CD4-positive, alpha-beta T cell treated with Interferon gamma for 1 hour (primary cell): ENCODE results near the gene DPH6.

Experiments
- DNase-seq: peaks from one replicate; pipeline ENCODE4 v3.0.0-alpha.2; 2020

DPH6 gene

GRCh38 chr15:35540021-35540420, 5.9 kb downstream of the DPH6 start:
- no peak for DNase-seq

GRCh38 chr15:35535365-35535916, 10.5 kb downstream of the DPH6 start:
- no peak for DNase-seq

- no peak for DNase-seq
These were observed 12.5 kb downstream of the DPH6 start for GRCh38 chr15:35533130-35534110.

DNA sequence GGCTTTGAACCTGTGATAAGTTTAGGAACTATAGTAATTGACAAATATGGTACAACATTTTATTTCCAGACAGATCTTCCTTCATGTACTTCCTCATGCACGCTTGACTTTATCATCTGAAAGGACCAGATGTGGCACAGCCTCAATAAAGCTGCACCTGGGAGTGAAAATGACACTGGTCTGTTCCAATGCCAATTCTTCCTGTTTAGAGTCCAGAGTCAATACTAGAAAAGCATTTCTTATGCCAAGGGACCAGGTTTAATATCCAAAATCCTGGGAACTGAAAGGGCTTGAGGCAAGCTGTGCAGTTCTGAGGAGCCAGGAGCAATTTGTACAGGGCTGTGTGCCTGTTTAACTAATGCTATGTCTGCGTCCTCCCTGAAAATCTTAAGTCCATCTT, 15.3 kb downstream of the DPH6 start:
- no peak for DNase-seq

- no peak for DNase-seq
These were observed 16.2 kb downstream of the DPH6 start for GRCh38 chr15:35529784-35530183.

GRCh38 chr15:35522061-35522460, 23.9 kb downstream of the DPH6 start:
- DNase-seq: no peak

- no peak for DNase-seq
These were observed 26.3 kb downstream of the DPH6 start for GRCh38 chr15:35519541-35520149.

GRCh38 chr15:35519052-35519451, 26.9 kb downstream of the DPH6 start:
- DNase-seq: no peak

DNA sequence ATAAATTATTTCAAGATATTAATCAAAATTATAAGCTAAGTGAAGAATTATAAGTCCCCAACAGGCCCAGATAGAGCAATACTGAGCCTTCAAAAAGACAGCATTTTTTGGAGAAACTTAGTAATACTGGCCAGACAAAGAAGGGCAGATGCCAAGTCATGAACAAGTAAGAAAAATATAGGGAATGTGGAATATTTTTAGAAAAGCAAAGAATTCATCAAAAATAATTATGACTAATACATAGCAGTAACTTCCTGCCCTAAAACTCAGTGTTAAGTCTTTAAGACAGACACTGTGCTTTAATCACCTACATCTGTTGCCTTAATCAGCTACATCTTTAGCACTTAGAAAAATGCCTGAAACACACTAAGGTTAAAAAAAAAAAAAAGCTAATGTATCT, 31.2 kb downstream of the DPH6 start:
- DNase-seq: no peak

- DNase-seq: no peak
These were observed 37.9 kb downstream of the DPH6 start for GRCh38 chr15:35507932-35508638.

DNA sequence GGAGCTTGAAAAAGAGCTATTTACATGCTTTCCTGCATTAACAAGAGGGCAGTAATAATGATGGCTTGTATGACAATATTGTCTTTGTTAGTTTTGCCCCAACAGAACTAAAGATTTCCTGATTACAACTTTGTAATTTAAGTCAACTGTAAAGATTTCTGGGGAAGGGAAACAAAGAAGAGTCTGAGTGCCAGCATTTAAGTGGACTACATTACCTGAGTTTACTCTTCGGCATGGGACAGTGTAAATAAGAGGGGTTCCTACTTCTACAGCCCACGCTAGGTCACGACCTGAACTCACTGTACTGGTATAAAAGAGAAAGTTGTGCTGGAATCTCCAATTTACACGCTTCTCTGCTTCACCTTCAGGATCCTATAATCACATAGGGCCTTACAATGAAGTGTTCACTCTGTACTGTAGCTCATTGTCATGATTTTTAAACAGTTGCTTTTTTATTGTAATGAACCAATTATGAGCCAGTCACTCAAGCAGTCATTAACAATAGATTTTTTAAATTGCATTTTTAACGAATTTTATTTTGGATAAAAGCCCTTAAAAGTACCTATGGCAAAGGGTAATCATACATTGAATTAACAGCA, 39.6 kb downstream of the DPH6 start:
- DNase-seq: no peak

DNA sequence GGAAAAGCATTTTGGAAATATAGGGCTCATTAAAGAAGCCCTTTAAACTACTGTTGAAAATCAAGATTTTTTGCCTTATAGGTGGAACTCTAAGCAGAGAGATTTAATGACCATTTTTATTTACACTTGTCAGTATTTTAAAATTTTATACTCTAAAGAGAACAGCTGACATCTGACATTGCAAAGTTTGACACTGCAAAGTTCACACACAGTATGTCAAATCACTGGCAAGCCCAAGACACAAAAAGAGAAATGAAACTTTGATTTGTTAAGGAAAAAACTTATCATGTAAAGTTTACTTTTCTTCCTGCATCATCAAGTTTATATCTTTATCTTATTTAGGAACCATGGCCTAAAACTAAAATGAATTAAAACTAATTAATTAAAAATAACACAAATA, 40.2 kb downstream of the DPH6 start:
- no peak for DNase-seq

DNA sequence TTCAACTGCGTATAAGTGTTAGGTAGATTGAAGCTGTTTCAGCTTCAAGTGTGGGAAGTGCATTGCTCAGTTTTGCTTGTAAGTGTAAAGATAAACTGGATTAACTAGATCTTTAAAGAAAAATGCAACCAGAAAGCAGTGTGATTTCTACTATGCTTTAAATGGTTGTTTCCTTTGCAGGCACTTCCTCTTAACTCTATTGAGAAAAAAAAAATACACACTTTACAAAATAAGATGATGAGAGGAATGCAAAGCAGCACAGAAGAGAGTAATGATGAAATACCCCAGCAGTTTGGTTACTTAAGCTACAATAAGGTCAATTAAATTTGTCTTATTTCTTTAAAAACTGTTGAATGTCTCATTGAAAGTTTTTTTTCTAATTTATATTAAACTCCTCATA, 40.8 kb downstream of the DPH6 start:
- no peak for DNase-seq

GRCh38 chr15:35499723-35500122, 46.2 kb downstream of the DPH6 start:
- no peak for DNase-seq

GRCh38 chr15:35496585-35496984, 49.4 kb downstream of the DPH6 start:
- DNase-seq: no peak

DNA sequence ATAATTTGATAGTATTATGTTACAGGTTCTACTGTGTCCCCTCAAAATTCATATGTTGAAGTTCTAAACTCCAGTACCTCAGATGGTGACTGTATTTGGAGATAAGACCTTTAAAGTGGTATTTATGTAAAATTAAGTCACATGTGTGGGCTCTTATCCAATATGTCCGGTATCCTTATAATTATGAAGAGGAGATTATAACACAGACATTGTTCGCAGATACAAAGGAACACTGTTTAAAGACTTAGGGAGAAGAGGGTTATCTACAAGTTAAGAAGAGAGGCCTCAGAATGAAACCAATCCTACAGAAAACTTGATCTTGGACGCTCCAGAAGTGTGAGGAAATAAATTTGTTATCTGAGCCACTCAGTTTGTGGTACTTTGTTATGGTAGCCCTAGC, 50.9 kb downstream of the DPH6 start:
- DNase-seq: no peak

DNA sequence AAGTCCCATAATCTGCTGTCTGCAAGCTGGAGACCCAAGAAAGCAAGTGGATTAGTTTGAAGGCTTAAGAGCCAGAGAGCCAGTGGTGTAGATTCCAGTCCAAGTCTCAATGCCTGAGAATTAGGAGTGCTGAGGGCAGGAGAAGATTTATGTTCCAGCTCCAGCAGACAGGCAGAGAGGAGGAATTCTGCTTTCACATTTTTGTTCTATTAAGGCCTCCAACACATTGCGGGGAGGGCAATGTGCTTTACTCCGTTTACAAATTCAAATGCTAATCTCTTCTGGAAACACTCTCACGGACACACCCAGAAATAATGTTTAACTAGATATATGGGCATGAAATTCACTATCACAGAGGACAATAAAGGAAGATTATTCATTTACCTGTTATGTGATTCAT, 54.0 kb downstream of the DPH6 start:
- no peak for DNase-seq

DNA sequence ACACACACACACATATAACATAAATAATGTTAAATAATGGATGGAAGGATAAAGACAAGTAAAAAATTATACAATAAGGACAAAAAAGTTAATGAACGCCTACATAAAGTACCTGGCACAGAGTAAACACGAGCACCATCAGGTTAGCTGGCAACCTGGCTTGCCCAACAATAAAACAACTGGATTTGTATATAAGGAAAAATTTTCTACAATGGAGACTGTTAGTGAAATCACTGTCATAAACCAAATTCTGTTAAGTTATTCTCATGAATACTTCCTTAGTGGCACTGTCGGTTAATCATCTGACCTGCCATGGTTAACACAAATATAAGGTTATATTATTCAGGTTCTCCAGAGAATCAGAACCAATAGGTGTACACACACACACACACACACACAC, 54.8 kb downstream of the DPH6 start:
- DNase-seq: no peak

DNA sequence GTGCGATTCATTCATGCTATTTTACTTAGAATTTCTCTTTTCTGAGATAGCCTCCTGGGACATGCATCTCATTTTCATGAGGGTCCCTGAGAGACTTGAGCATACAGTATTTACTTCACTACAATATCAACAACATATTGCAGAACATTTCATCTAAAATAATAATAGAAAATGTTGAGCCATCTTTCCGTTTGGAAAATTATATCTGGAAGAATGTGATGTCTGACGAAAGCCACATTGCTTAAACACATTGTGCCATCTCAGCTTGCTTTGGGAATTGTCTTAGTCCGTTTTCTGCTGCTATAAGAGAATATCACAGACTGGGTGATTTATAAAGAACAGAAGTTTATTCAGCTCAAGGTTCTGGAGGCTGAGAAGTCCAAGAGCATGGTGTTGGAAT, 55.5 kb downstream of the DPH6 start:
- no peak for DNase-seq

DNA sequence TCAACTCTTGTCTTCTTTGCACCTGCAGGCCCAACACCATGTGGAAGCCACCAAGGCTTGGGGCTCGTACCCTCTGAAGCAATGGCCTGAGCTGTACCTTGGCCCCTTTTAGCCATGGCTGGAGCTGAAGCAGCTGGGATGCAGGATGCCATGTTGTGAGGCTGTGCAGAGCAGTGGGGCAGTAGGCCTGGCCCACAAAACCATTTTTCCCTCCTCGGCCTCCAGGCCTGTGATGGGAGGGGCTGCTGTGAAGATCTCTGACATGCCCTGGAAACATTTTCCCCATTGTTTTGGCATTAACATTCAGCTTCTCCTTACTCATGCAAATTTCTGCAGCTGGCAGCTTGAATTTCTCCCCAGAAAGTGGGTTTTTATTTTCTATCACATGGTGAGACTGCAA, 58.5 kb downstream of the DPH6 start:
- no peak for DNase-seq

DNA sequence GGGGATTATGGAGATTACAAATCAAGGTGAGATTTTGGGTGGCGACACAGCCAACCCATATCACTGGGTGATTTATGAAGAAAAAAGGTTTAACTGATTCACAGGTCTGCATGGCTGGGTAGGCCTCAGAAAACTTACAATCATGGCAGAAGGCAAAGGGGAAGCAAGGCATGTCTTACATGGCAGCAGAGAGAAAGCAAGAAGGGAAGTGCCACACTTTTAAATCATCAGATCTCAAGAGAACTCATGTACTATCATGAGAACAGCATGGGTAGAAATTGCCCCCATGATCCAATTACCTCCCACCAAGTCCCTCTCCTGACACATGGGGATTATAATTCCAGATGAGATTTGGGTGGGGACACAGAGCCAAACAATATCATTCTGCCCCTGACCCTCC, 59.7 kb downstream of the DPH6 start:
- DNase-seq: no peak

GRCh38 chr15:35485411-35485810, 60.6 kb downstream of the DPH6 start:
- no peak for DNase-seq
